Peyer's patch (tissue), 4 donors: Measurements from ENCODE around the gene SLC4A1AP.

Experiments
- CTCF ChIP-seq, 6 experiments: fragments of 450-650 bp in 4 of 6; fragments of 200-600 bp in 2 of 6; sonication (generic) in 1 of 6; IDR thresholded peaks; one replicate each; pipeline ENCODE4 v1.5.1; 2017 to 2019; ENCODE audit warnings: antibody characterized with exemption in 6 of 6, mild to moderate bottlenecking in 3 of 6, moderate library complexity in 1 of 6
- POLR2A ChIP-seq, 2 donors: fragments of 450-650 bp; IDR thresholded peaks; one replicate each; pipeline ENCODE4 v1.5.1; 2017; ENCODE audit warnings: antibody characterized with exemption in 2 of 2, mild to moderate bottlenecking in 2 of 2, moderate library complexity in 2 of 2

GRCh38 chr2:27709960-27710575 is 46.4 kb downstream of the SLC4A1AP start:
- TF ChIP-seq CTCF (IDR thresholded peaks at IDR 0.05) (no peak), POLR2A (IDR thresholded peaks at IDR 0.05) (no peak)
